HepG2 (cell line): ENCODE results near the gene ZBTB25. TPM values are rescaled to one million over a fixed set of nuclear protein-coding genes. Genes with fewer than 3 reads are reported as not detected.

ENCODE experiments used
- ATAC-seq: fragments of 200-7000 bp; cut with Tn5 transposase; 3 replicates; pipeline ENCODE4 v1.9.1; 2020; ENCODE audit warnings: mild to moderate bottlenecking, moderate library complexity
- BruUV-seq: library from RNA; stranded (reverse); fragments of 400-500 nt; replicated peaks from 2 replicates; lab custom pipeline; 2021; lab: Mats Ljungman, UMichigan
- CTCF ChIA-PET: fragments of 300-600 bp; formaldehyde crosslinking; extraction: SDS; loops from one replicate; lab custom pipeline; 2021; ENCODE audit warnings: low total read pairs, inconsistent platforms, low intra/inter-chr PET ratio; lab: Yijun Ruan, JAX
- POLR2A ChIA-PET: fragments of 350-600 bp; sonication (Branson Sonifier 250); formaldehyde crosslinking; loops from one replicate; lab custom pipeline; 2020; ENCODE audit warnings: antibody characterized with exemption, inconsistent platforms; lab: Yijun Ruan, JAX
- DNase-seq: peaks from one replicate; pipeline ENCODE4 v3.0.0-alpha.2; 2015; ENCODE audit warnings: low spot score
- FAIRE-seq: peaks from 3 replicates; lab custom pipeline; 2011; peaks lifted over from hg19 to GRCh38; lab: Jason Lieb, UNC
- H2AFZ ChIP-seq: one replicate; pipeline ENCODE4 v1.6.1; 2011; ENCODE audit warnings: low read length, inconsistent platforms
- H3K27ac ChIP-seq: fragments of 300-600 bp; 3 replicates; pipeline ENCODE4 v1.8.0; 2011; ENCODE audit warnings: mixed run types, mild to moderate bottlenecking, mixed read lengths, low read length, inconsistent platforms; ENCODE audit not compliant: insufficient read depth; ENCODE audit errors: extremely low read length
- H3K27me3 ChIP-seq, 2 experiments: fragments of 200-600 bp in 1 of 2; 2 replicates in 1 of 2; 3 replicates in 1 of 2; pipeline versions ENCODE4 v1.6.0 to v1.8.0; 2011; ENCODE audit warnings: low read length in 2 of 2, mild to moderate bottlenecking in 2 of 2, moderate library complexity in 2 of 2, inconsistent platforms in 1 of 2; ENCODE audit not compliant: insufficient read depth in 2 of 2, control insufficient read depth in 1 of 2
- H3K36me3 ChIP-seq, 2 experiments: fragments of 200-600 bp in 1 of 2; replicated peaks in 1 of 2; 2 replicates in 1 of 2; 3 replicates in 1 of 2; pipeline versions ENCODE4 v1.5.1 to v1.8.0; 2011; ENCODE audit warnings: low read length in 2 of 2, inconsistent platforms in 1 of 2; ENCODE audit not compliant: insufficient read depth in 2 of 2, control insufficient read depth in 1 of 2
- H3K4me1 ChIP-seq: 2 replicates; pipeline ENCODE4 v1.5.1; 2012; ENCODE audit warnings: low read length, inconsistent platforms; ENCODE audit not compliant: insufficient read depth
- H3K4me2 ChIP-seq: 2 replicates; pipeline ENCODE4 v1.6.0; 2011; ENCODE audit warnings: low read depth, low read length, inconsistent platforms
- H3K4me3 ChIP-seq, 3 experiments: fragments of 200-600 bp in 1 of 3; sonication (generic), shearing (Covaris generic) in 1 of 3; replicated peaks in 1 of 3; 2 replicates each; pipeline ENCODE4 v1.5.1; 2011 to 2016; ENCODE audit warnings: low read length in 3 of 3, inconsistent platforms in 2 of 3, low read depth in 2 of 3, mild to moderate bottlenecking in 2 of 3, control low read depth in 1 of 3, mixed read lengths in 1 of 3; ENCODE audit not compliant: insufficient read depth in 1 of 3
- H3K79me2 ChIP-seq: one replicate; pipeline ENCODE4 v1.6.1; 2011; ENCODE audit warnings: low read length, inconsistent platforms; ENCODE audit not compliant: insufficient read depth
- H3K9ac ChIP-seq: 2 replicates; pipeline ENCODE4 v1.6.0; 2011; ENCODE audit warnings: mild to moderate bottlenecking, low read depth, low read length, inconsistent platforms; ENCODE audit not compliant: insufficient read depth
- H3K9me3 ChIP-seq: 2 replicates; pipeline ENCODE4 v1.5.1; 2012; ENCODE audit warnings: mild to moderate bottlenecking, low read length
- H4K20me1 ChIP-seq: 2 replicates; pipeline ENCODE4 v1.6.0; 2011; ENCODE audit warnings: inconsistent platforms, mild to moderate bottlenecking, low read length, moderate library complexity; ENCODE audit not compliant: insufficient read depth
- DNMT3B ChIP-seq: conservative IDR thresholded peaks from 2 replicates; pipeline ENCODE4 v1.6.1; 2016; ENCODE audit warnings: missing biosample characterization, control low read depth
- GATAD2A ChIP-seq: IDR thresholded peaks from 2 replicates; pipeline ENCODE4 v1.6.1; 2016
- HHEX ChIP-seq: IDR thresholded peaks from 2 replicates; pipeline ENCODE4 v1.6.1; 2016; ENCODE audit warnings: control low read depth
- HMGXB3 ChIP-seq: sonication (generic); formaldehyde crosslinking; IDR thresholded peaks from 2 replicates; pipeline ENCODE4 v1.4.0; 2020; ENCODE audit warnings: missing genetic modification reagents, borderline replicate concordance
- MNT ChIP-seq: fragments of 450-650 bp; IDR thresholded peaks from 2 replicates; pipeline ENCODE4 v1.6.1; 2016
- NR1H2 ChIP-seq: sonication (generic); formaldehyde crosslinking; IDR thresholded peaks from 2 replicates; pipeline ENCODE4 v1.8.1; 2022; ENCODE audit warnings: low read depth, missing genetic modification reagents, borderline replicate concordance
- NR2F2 ChIP-seq: IDR thresholded peaks from 2 replicates; pipeline ENCODE4 v1.6.1; 2012; ENCODE audit warnings: low read depth, inconsistent platforms, borderline replicate concordance
- RAD21 ChIP-seq: fragments of 450-650 bp; formaldehyde crosslinking; IDR thresholded peaks from 2 replicates; pipeline ENCODE4 v1.5.0; 2020; ENCODE audit warnings: mild to moderate bottlenecking
- SMAD1 ChIP-seq: sonication (generic); formaldehyde crosslinking; IDR thresholded peaks from 2 replicates; pipeline ENCODE4 v1.4.0; 2020; ENCODE audit warnings: missing genetic modification reagents, low read depth, mild to moderate bottlenecking, borderline replicate concordance
- ZBTB20 ChIP-seq: sonication (generic); formaldehyde crosslinking; IDR thresholded peaks from 2 replicates; pipeline ENCODE4 v1.8.1; 2023; ENCODE audit warnings: missing genetic modification reagents, low read depth, mild to moderate bottlenecking, borderline replicate concordance
- ZFYVE20 ChIP-seq: sonication (generic); formaldehyde crosslinking; IDR thresholded peaks from 2 replicates; pipeline ENCODE4 v1.8.0; 2023; ENCODE audit warnings: low read depth, mild to moderate bottlenecking, moderate library complexity, missing genetic modification reagents, borderline replicate concordance
- ZKSCAN8 ChIP-seq: IDR thresholded peaks from 2 replicates; pipeline ENCODE4 v1.6.1; 2016; ENCODE audit warnings: borderline replicate concordance, missing genetic modification reagents, missing compliant biosample characterization
- ZNF282 ChIP-seq: fragments of 450-650 bp; IDR thresholded peaks from 2 replicates; pipeline ENCODE4 v1.6.1; 2018; ENCODE audit not compliant: partially characterized antibody
- ZNF615 ChIP-seq: sonication (generic); formaldehyde crosslinking; IDR thresholded peaks from 2 replicates; pipeline ENCODE4 v1.5.0; 2020; ENCODE audit warnings: mild to moderate bottlenecking, missing genetic modification reagents, borderline replicate concordance
- ZNF772 ChIP-seq: sonication (generic); formaldehyde crosslinking; IDR thresholded peaks from 2 replicates; pipeline ENCODE4 v1.5.0; 2020; ENCODE audit warnings: mild to moderate bottlenecking, missing genetic modification reagents
- WGBS: methylation state at CpG from one replicate; pipeline ENCODE4 v1.1.6; 2017; ENCODE audit warnings: low lambda C conversion rate; 5-methylcytosine and 5-hydroxymethylcytosine counted together
- in situ Hi-C: cut with HindIII; loops from 2 replicates; pipeline ENCODE4 v1.10.0; 2017; ENCODE audit warnings: low pct_unique_long_range_greater_than_20kb; ENCODE audit not compliant: extremely low pct_ligation_motif_present
- intact Hi-C: fragments of 100-400 bp; cut with micrococcal nuclease; formaldehyde crosslinking; loops from one replicate; pipeline ENCODE4 v1.10.0; 2022; ENCODE audit not compliant: unreplicated experiment
- polyA plus RNA-seq, 8 experiments: library from polyadenylated mRNA; depleted of rRNA in 3 of 8; stranded (reverse) in 7 of 8; unstranded in 1 of 8; fragments of >200 nt; fragmentation: Illumina TruSeq in 4 of 8; extraction: Trizol in 4 of 8; gene quantifications; 2 replicates each; pipeline versions ENCODE4 v1.2.1 to v1.2.3, GENCODE V29; 2011 to 2016; ENCODE audit warnings: low read depth in 4 of 8, missing spikeins in 1 of 8, mixed read lengths in 1 of 8; ENCODE audit not compliant: insufficient read depth in 1 of 8
- total RNA-seq, 5 experiments: library from RNA; depleted of rRNA; stranded (reverse); fragments of >200 nt; fragmentation: Illumina TruSeq; extraction: Trizol; gene quantifications; 2 replicates each; pipeline ENCODE4 v1.2.3, GENCODE V29; 2016; ENCODE audit warnings: low read depth in 1 of 5

ZBTB25 gene
- total and polyA plus RNA-seq, 2 of the 13 experiments (the other 11 are each of a cell fraction or from before 2014, with no cell fraction given): 3.5 to 7.6 TPM

GRCh38 chr14:64536488-64537245 is 33.0 kb upstream of the ZBTB25 start:
- BruUV-seq: no TSS peak
- Histone ChIP-seq H2AFZ (no peak overlapping the region), H3K27me3 (no peaks in the 10 kb centered on the region), H3K4me1 (peaks cover 18% of the 10 kb centered on the region), H3K79me2 (no peaks in the 10 kb centered on the region), H3K9me3 (no peaks in the 10 kb centered on the region), H4K20me1 (no peaks in the 10 kb centered on the region), H3K4me3 (no peak overlapping the region), H3K27ac (no peak overlapping the region), H3K36me3 (no peaks in the 10 kb centered on the region), H3K9ac (no peak overlapping the region), H3K4me2 (no peak overlapping the region)
- no peak for FAIRE-seq
- no peak for ATAC-seq
- 25% methylated on average over 4 of the region's 4 CpGs for WGBS
- ChIA-PET CTCF (no interaction called here), POLR2A (no interaction called here)
- no peak for TF ChIP-seq RAD21 (CRISPR knock-in tag)
- no peak for TF ChIP-seq ZBTB20 (CRISPR knock-in tag)
- TF ChIP-seq HMGXB3 (CRISPR knock-in tag): no peak
- no peak for TF ChIP-seq NR2F2
- TF ChIP-seq ZNF615: no peak
- TF ChIP-seq SMAD1: no peak
- no peak for TF ChIP-seq MNT
- no peak for TF ChIP-seq ZKSCAN8 (CRISPR knock-in tag)
- TF ChIP-seq ZFYVE20 (CRISPR knock-in tag): no peak
- TF ChIP-seq GATAD2A: no peak
- TF ChIP-seq DNMT3B: no peak
- no peak for TF ChIP-seq NR1H2 (CRISPR knock-in tag)
- TF ChIP-seq ZNF282: no peak
- no peak for TF ChIP-seq ZNF772 (CRISPR knock-in tag)
- TF ChIP-seq HHEX (CRISPR knock-in tag): no peak
- peak; percentile 28 for DNase-seq
- in situ Hi-C loops (no loop called here), intact Hi-C loops (no loop called here)
